ENCODE results near the gene CCDC60.

DNA sequence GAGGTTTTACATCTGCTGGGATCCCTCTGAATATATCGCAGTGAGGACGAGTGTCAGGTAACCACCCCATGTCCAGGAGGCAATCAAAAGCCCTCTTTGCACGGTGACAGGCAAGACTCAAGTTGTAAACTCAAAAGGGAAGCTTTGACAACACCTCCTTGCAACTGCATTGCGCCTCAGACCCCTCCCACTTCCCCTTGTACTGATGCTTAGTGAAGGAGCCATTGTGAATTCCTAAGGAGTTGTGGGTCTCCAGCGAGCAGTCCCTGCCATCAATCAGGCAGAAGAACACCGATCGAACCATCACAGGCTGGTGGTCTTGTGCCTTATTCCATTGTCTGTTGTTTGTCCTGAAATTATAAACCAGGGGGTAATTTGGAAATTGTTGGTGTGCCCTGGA is 112.6 kb downstream of the CCDC60 start:
- TF ChIP-seq, protein P1, sequence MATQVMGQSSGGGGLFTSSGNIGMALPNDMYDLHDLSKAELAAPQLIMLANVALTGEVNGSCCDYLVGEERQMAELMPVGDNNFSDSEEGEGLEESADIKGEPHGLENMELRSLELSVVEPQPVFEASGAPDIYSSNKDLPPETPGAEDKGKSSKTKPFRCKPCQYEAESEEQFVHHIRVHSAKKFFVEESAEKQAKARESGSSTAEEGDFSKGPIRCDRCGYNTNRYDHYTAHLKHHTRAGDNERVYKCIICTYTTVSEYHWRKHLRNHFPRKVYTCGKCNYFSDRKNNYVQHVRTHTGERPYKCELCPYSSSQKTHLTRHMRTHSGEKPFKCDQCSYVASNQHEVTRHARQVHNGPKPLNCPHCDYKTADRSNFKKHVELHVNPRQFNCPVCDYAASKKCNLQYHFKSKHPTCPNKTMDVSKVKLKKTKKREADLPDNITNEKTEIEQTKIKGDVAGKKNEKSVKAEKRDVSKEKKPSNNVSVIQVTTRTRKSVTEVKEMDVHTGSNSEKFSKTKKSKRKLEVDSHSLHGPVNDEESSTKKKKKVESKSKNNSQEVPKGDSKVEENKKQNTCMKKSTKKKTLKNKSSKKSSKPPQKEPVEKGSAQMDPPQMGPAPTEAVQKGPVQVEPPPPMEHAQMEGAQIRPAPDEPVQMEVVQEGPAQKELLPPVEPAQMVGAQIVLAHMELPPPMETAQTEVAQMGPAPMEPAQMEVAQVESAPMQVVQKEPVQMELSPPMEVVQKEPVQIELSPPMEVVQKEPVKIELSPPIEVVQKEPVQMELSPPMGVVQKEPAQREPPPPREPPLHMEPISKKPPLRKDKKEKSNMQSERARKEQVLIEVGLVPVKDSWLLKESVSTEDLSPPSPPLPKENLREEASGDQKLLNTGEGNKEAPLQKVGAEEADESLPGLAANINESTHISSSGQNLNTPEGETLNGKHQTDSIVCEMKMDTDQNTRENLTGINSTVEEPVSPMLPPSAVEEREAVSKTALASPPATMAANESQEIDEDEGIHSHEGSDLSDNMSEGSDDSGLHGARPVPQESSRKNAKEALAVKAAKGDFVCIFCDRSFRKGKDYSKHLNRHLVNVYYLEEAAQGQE (IDR thresholded peaks at IDR 0.05; ENCODE audit: insufficient read depth in 1 of 2, low read depth in 2 of 2, low read length in 2 of 2): no peak
- TF ChIP-seq TAF1 (IDR thresholded peaks at IDR 0.05; ENCODE audit: borderline replicate concordance, insufficient read depth, low read length) (no peak), POLR2AphosphoS5 (IDR thresholded peaks at IDR 0.05; ENCODE audit: low read depth, low read length) (no peak), FOXP2 (optimal IDR thresholded peaks at IDR 0.05; ENCODE audit: borderline replicate concordance, extremely low read depth, extremely low read length, insufficient read depth) (no peak)
